Neutrophil (primary cell): Measurements from ENCODE around the gene CFAP99.

ENCODE experiments used
- H3K27ac ChIP-seq: fragments of 200-600 bp; sonication (generic); 2 replicates; pipeline ENCODE4 v1.5.1; 2016; ENCODE audit warnings: mild to moderate bottlenecking, moderate library complexity
- H3K27me3 ChIP-seq: fragments of 200-600 bp; sonication (generic); 2 replicates; pipeline ENCODE4 v1.6.0; 2016; ENCODE audit warnings: mild to moderate bottlenecking
- H3K36me3 ChIP-seq: fragments of 200-600 bp; sonication (generic); 2 replicates; pipeline ENCODE4 v1.5.1; 2017
- H3K4me1 ChIP-seq, 2 experiments: fragments of 200-600 bp in 1 of 2; sonication (generic) in 1 of 2; 1 replicate in 1 of 2; 2 replicates in 1 of 2; pipeline versions ENCODE4 v1.5.1 to v1.6.1; 2013 to 2016; ENCODE audit warnings: low read depth in 1 of 2, low read length in 1 of 2, mild to moderate bottlenecking in 1 of 2, moderate library complexity in 1 of 2; ENCODE audit not compliant: control insufficient read depth in 1 of 2, insufficient read depth in 1 of 2
- H3K4me3 ChIP-seq, 2 experiments: fragments of 200-600 bp in 1 of 2; sonication (generic) in 1 of 2; 1 replicate in 1 of 2; 2 replicates in 1 of 2; pipeline ENCODE4 v1.5.1; 2013 to 2016; ENCODE audit warnings: low read depth in 1 of 2, low read length in 1 of 2, mild to moderate bottlenecking in 1 of 2, moderate library complexity in 1 of 2
- H3K9me3 ChIP-seq: fragments of 200-600 bp; sonication (generic); 2 replicates; pipeline ENCODE4 v1.5.1; 2016
- TF ChIP-seq, protein P1 (sequence below): fragments of 200-600 bp; sonication (generic); IDR thresholded peaks from 2 replicates; pipeline ENCODE4 v1.5.1; 2016; ENCODE audit warnings: antibody characterized with exemption

The CFAP99 gene

DNA sequence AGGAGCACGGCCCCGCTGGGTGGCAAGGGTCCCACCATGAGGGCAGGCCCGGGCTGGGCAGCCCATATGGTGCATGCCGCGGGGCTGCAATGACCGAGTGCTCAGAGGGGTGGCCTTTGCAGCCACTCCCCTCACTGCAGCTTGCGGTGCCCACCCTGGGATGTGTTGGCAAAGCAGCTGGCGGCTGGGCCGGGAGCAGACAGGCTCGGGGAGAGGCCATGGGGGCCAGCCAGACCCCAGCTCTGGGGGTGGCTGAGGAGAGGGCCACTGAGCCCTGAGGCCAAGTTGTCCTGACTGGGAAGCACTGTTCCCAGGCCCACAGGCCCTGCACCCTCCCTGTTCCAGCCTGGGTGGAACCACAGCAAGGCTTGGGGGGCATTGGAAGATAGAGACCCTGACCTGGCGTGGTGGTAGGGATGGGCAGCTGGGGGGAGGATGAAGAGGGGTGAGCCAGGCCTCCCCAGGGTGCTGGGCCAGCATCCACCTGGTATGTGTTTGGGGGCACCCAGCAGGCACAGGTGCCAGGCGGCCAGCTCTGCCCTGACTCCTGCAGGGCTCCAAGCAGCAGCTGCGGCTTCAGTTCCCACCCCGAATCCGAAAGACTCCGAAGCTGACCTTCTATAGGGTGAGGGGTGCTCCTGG lies 31.8 kb downstream of the CFAP99 start:
- Histone ChIP-seq H3K4me1 (no peaks in the 10 kb centered on the region), H3K27ac (no peak overlapping the region), H3K36me3 (no peaks in the 10 kb centered on the region), H3K27me3 (no peaks in the 10 kb centered on the region), H3K4me3 (no peak overlapping the region), H3K9me3 (no peaks in the 10 kb centered on the region)
- TF ChIP-seq, protein P1, sequence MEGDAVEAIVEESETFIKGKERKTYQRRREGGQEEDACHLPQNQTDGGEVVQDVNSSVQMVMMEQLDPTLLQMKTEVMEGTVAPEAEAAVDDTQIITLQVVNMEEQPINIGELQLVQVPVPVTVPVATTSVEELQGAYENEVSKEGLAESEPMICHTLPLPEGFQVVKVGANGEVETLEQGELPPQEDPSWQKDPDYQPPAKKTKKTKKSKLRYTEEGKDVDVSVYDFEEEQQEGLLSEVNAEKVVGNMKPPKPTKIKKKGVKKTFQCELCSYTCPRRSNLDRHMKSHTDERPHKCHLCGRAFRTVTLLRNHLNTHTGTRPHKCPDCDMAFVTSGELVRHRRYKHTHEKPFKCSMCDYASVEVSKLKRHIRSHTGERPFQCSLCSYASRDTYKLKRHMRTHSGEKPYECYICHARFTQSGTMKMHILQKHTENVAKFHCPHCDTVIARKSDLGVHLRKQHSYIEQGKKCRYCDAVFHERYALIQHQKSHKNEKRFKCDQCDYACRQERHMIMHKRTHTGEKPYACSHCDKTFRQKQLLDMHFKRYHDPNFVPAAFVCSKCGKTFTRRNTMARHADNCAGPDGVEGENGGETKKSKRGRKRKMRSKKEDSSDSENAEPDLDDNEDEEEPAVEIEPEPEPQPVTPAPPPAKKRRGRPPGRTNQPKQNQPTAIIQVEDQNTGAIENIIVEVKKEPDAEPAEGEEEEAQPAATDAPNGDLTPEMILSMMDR, result no peak

DNA sequence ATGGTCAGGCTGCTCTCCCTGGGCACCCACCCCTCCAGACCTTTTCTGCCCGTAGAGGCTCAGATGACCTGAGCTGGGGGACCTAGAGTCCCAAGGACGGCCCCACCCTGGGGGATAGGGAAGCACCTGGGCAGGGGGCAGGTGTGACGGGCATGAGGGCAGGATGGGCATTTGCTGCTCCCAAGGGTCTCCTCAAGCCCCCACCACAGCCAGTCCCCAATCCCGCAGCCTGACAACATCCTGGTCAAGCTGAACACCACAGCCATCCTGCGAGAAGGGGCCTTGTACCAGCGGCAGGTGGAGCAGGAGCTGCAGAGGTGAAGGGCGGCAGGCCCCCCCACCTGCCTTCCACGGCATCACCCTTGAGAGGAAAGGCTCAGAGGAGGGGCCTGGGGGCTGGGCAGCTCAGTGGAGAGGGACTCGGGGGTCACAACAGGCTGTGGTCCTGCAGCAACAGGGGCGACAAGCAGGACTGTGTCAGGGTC lies 32.3 kb downstream of the CFAP99 start:
- no peaks in the 10 kb centered on the region for H3K4me1 ChIP-seq
- no peaks in the 10 kb centered on the region for H3K9me3 ChIP-seq
- no peaks in the 10 kb centered on the region for H3K36me3 ChIP-seq
- H3K27me3 ChIP-seq, result no peaks in the 10 kb centered on the region
- no peak overlapping the region for H3K27ac ChIP-seq
- no peak overlapping the region for H3K4me3 ChIP-seq
- TF ChIP-seq, protein P1, result no peak

DNA sequence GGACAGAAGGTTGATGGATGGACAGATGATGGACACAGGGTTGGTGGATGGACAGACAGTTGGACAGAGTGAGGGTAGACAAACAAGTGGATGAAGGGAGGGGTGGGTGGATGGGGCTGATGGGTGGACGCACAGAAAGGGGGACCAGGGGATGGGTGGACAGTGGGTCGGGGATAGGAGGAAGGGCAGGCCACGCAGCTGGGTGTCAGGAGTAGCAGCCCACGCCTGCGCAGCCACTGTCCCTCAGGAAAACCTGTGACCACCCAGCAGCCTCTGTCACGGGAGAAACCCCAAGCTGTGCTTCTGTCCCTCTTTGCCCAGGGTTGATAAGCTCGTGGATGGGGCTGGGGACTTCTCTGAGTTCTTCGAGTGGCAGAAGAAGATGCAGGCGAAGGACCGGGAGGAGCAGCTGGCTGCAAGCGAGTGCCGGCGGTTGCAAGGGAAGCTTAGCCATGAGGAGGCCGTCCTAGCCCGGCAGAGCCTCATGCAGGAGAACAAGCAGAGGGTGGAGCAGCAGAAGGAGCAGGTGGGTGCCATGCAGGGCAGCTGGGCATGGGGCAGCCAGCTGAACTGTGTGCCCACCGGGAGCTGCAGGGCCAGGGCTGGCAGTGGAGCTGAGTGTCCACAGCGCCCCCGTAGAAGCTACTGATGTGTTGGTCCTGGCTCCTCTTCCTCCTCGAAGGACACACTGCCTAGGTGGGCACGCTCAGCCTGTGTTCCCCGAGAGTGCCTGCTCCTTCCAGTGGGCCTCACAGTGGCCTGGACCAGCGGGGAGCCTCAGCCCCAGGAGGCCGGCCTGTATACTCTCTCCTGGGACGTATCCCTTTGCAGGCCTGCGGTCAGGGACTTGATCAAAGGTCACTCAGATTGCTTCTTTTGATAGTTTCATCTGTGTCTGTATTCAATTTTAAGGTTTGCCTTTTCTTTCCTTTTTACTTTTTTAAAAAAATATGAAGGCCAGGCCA lies 33.3 kb downstream of the CFAP99 start:
- no peaks in the 10 kb centered on the region for H3K9me3 ChIP-seq
- TF ChIP-seq, protein P1, result no peak
- H3K36me3 ChIP-seq, result no peaks in the 10 kb centered on the region
- no peaks in the 10 kb centered on the region for H3K27me3 ChIP-seq
- H3K4me1 ChIP-seq, result no peaks in the 10 kb centered on the region
- H3K4me3 ChIP-seq, result no peak overlapping the region
- no peak overlapping the region for H3K27ac ChIP-seq

DNA sequence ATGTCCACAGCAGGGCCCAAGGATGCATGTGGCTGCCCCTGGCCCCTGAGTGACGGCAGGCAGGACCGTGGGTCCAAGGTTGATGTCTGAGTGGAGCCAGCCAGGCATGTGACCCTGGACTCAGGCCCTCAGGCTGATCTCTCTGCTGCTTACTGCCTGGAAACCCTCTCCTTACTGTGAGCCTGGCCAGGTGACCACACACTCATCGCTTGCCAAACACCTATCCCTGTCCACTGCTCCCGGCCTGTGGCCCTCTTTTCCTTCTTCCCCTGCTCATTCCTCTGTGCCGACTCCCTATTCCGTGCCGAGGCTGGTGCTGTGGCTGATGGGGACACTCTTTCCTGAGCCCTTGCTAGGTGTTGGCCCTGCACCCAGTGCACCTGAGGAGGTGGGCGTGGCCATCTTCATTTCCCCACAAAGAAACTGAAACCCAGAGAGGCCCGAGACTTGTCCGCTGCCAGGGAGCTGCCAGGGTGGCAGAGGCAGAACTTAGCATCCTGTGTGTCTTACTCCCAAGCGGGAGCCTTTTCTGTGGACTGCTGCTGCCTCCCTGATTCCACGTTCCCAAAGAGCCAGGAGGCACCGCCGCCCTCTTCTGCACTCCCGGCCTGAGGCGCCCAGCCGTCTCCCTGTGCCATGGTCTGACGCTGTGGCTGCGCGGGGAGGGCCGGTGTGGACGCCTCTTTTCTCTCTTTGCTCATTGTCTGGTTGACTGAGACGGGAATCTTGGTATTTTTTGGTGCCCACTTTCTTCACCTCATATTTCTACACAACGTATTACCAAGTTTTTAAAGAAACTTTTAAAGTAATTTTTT lies 38.9 kb downstream of the CFAP99 start:
- peaks cover 38% of the 10 kb centered on the region for H3K27me3 ChIP-seq
- H3K27ac ChIP-seq, result no peak overlapping the region
- TF ChIP-seq, protein P1, result no peak
- H3K4me3 ChIP-seq, result no peak overlapping the region
- no peaks in the 10 kb centered on the region for H3K9me3 ChIP-seq
- H3K4me1 ChIP-seq, result peaks cover 7% of the 10 kb centered on the region in 2 experiments
- no peaks in the 10 kb centered on the region for H3K36me3 ChIP-seq
